RPMI7951 (cell line): ENCODE results near the gene IVD. TPM values are rescaled to one million over a fixed set of nuclear protein-coding genes. Genes with fewer than 3 reads are reported as not detected.

Source experiments
- DNase-seq: peaks from one replicate; pipeline ENCODE4 v3.0.0-alpha.2; 2012; ENCODE audit warnings: low read depth
- total RNA-seq: library from RNA; depleted of rRNA; stranded (reverse); fragments of >200 nt; shearing (Covaris generic); gene quantifications from 2 replicates; pipeline ENCODE4 v1.2.3, GENCODE V29; 2014; rRNA removed

Gene IVD
- 21.0 and 24.5 TPM in 2 replicates for total RNA-seq

- DNase-seq: peak; percentile 97
These were observed at the start of gene IVD for GRCh38 chr15:40405501-40406381. IVD (plus strand) TSS chr15:40405795; CDS start chr15:40405828, 33 bp downstream.

- DNase-seq: no peak
These were observed 49.5 kb upstream of the IVD start for GRCh38 chr15:40355976-40356585.

GRCh38 chr15:40357246-40357645 is 48.3 kb upstream of the IVD start:
- DNase-seq: no peak

GRCh38 chr15:40357723-40358470 is 47.7 kb upstream of the IVD start, which contains the start of gene DISP2:
DISP2 (plus strand) TSS chr15:40358219; CDS start chr15:40358322, 103 bp downstream.
- DNase-seq: peak; percentile 79

- DNase-seq: peak; percentile 26
These were observed 46.9 kb upstream of the IVD start for GRCh38 chr15:40358471-40359353.

- DNase-seq: no peak
These were observed 45.6 kb upstream of the IVD start for GRCh38 chr15:40360015-40360414.

- no peak for DNase-seq
These were observed 44.0 kb upstream of the IVD start for GRCh38 chr15:40361640-40362039.

GRCh38 chr15:40363611-40364010 is 42.0 kb upstream of the IVD start:
- no peak for DNase-seq

GRCh38 chr15:40364251-40364650 is 41.3 kb upstream of the IVD start:
- no peak for DNase-seq

- DNase-seq: no peak
These were observed 40.6 kb upstream of the IVD start for GRCh38 chr15:40365016-40365415.

GRCh38 chr15:40365624-40366456 is 39.8 kb upstream of the IVD start:
- no peak for DNase-seq

- DNase-seq: no peak
These were observed 38.9 kb upstream of the IVD start for GRCh38 chr15:40366457-40367370.

- DNase-seq: no peak
These were observed 38.3 kb upstream of the IVD start for GRCh38 chr15:40367371-40367685.

GRCh38 chr15:40367686-40368611 is 37.6 kb upstream of the IVD start:
- peak; percentile 88 for DNase-seq

- no peak for DNase-seq
These were observed 36.7 kb upstream of the IVD start for GRCh38 chr15:40368719-40369473.

GRCh38 chr15:40369474-40369869 is 36.1 kb upstream of the IVD start:
- DNase-seq: no peak

GRCh38 chr15:40369971-40370370 is 35.6 kb upstream of the IVD start:
- no peak for DNase-seq

GRCh38 chr15:40372981-40373380 is 32.6 kb upstream of the IVD start:
- DNase-seq: no peak
